T-cell (primary cell): Measurements from ENCODE around the gene TIPARP. TPM values are rescaled to one million over a fixed set of nuclear protein-coding genes. Genes with fewer than 3 reads are reported as not detected.
"Not testable (repeated sequence)": the region's sequence is repeated elsewhere in the genome, so short reads cannot be mapped to it uniquely, and the experiment has no call there.

Experiments
- ATAC-seq, 4 experiments: fragments of 200-7000 bp in 3 of 4; fragments of 150-1000 bp in 1 of 4; cut with Tn5 transposase; replicated peaks in 1 of 4; 1 replicate in 3 of 4; 2 replicates in 1 of 4; pipeline ENCODE4 v1.10.0; 2021; ENCODE audit warnings: moderate library complexity in 3 of 4, mild to moderate bottlenecking in 2 of 4, moderate number of reproducible peaks in 1 of 4
- CTCF ChIA-PET, 2 donors: fragments of 300-600 bp; sonication (Branson Sonifier 250); formaldehyde crosslinking; loops; one replicate each; lab custom pipeline; 2022; ENCODE audit warnings: antibody characterized with exemption in 2 of 2; lab: Charles Lee
- POLR2A ChIA-PET, 2 donors: fragments of 300-600 bp; sonication (Branson Sonifier 250); formaldehyde crosslinking; loops; one replicate each; lab custom pipeline; 2022; ENCODE audit warnings: antibody characterized with exemption in 2 of 2; lab: Charles Lee
- DNase-seq, 35 experiments: peaks; one replicate each; pipeline versions ENCODE4 v3.0.0 to v3.0.0-alpha.2; 2013 to 2023
- H3K27ac ChIP-seq: one replicate; pipeline ENCODE4 v1.5.1; 2013; ENCODE audit warnings: low read length
- H3K27me3 ChIP-seq, 2 experiments: replicated peaks in 1 of 2; 1 replicate in 1 of 2; 2 replicates in 1 of 2; pipeline versions ENCODE4 v1.6.1 to v1.7.0; 2013; ENCODE audit warnings: low read length in 1 of 2, mixed read lengths in 1 of 2; ENCODE audit not compliant: control insufficient read depth in 2 of 2, insufficient read depth in 2 of 2; ENCODE audit errors: extremely low read depth in 1 of 2
- H3K36me3 ChIP-seq, 2 donors: 1 replicate in 1 of 2; 2 replicates in 1 of 2; pipeline versions ENCODE4 v1.6.1 to v1.7.0; 2013; ENCODE audit warnings: low read length in 1 of 2; ENCODE audit not compliant: control insufficient read depth in 2 of 2, insufficient read depth in 1 of 2; ENCODE audit errors: extremely low read depth in 1 of 2
- H3K4me1 ChIP-seq, 2 experiments: 1 replicate in 1 of 2; 2 replicates in 1 of 2; pipeline versions ENCODE4 v1.6.1 to v1.7.0; 2013; ENCODE audit warnings: low read length in 2 of 2, mixed read lengths in 1 of 2; ENCODE audit not compliant: insufficient read depth in 2 of 2, control insufficient read depth in 1 of 2; ENCODE audit errors: extremely low read depth in 1 of 2
- H3K4me3 ChIP-seq, 2 donors: 1 replicate in 1 of 2; 2 replicates in 1 of 2; pipeline versions ENCODE4 v1.5.1 to v1.7.0; 2013; ENCODE audit warnings: mild to moderate bottlenecking in 2 of 2, low read length in 1 of 2, moderate library complexity in 1 of 2; ENCODE audit not compliant: control insufficient read depth in 1 of 2; ENCODE audit errors: extremely low read depth in 1 of 2
- H3K9me3 ChIP-seq: 2 replicates; pipeline ENCODE4 v1.7.0; 2013
- H3K27ac Mint-ChIP-seq, 2 donors: one replicate each; pipeline ENCODE4 v1.8.0; 2020 to 2021; ENCODE audit warnings: mild to moderate bottlenecking in 2 of 2, mixed read lengths in 2 of 2
- H3K27me3 Mint-ChIP-seq, 2 donors: one replicate each; pipeline ENCODE4 v1.8.0; 2021 to 2022; ENCODE audit warnings: mixed read lengths in 2 of 2
- H3K36me3 Mint-ChIP-seq: one replicate; pipeline ENCODE4 v1.8.0; 2021; ENCODE audit warnings: mixed read lengths
- H3K4me1 Mint-ChIP-seq, 3 donors: one replicate each; pipeline ENCODE4 v1.8.0; 2020 to 2022; ENCODE audit warnings: mixed read lengths in 3 of 3, mild to moderate bottlenecking in 1 of 3
- H3K4me3 Mint-ChIP-seq, 3 donors: one replicate each; pipeline ENCODE4 v1.8.0; 2020 to 2022; ENCODE audit warnings: mild to moderate bottlenecking in 3 of 3, mixed read lengths in 3 of 3, moderate library complexity in 3 of 3
- H3K9me3 Mint-ChIP-seq, 3 donors: one replicate each; pipeline ENCODE4 v1.8.0; 2020 to 2022; ENCODE audit warnings: mixed read lengths in 3 of 3
- WGBS: methylation state at CpG from one replicate; pipeline ENCODE4 v1.1.5; 2013; ENCODE audit warnings: missing lambda C conversion rate; ENCODE audit not compliant: insufficient coverage; 5-methylcytosine and 5-hydroxymethylcytosine counted together
- total RNA-seq, 35 experiments: library from RNA in 6 of 35; stranded (reverse) in 6 of 35; fragments of 120-200 nt in 1 of 35; gene quantifications; one replicate each; pipeline versions ENCODE4 v1.2.1 to v1.2.4 and lab custom pipeline; 2013 to 2026

The TIPARP gene
- total RNA-seq, 5 donors from 2014 or later (not counting 1 experiment from before 2014, with no cell fraction given) = 78.8 to 124 (median 110) TPM

- peaks cover 0 to 23% (median 10%) of the 10 kb centered on the region in 3 donors for H3K4me1 Mint-ChIP-seq
- H3K36me3 Mint-ChIP-seq = peaks cover 72% of the 10 kb centered on the region
- H3K27me3 Mint-ChIP-seq = no peaks in the 10 kb centered on the region
- DNase-seq = no peak
- H3K9me3 Mint-ChIP-seq = no peaks in the 10 kb centered on the region
- WGBS = 100% methylated on average over 3 of the region's 4 CpGs
- no peaks in the 10 kb centered on the region for H3K9me3 ChIP-seq
- no peak overlapping the region for H3K4me3 ChIP-seq
- CTCF ChIA-PET = no interaction called here
- no peak overlapping the region for H3K27ac ChIP-seq
- H3K4me1 ChIP-seq = no peaks in the 10 kb centered on the region
- no peaks in the 10 kb centered on the region for H3K27me3 ChIP-seq
- H3K36me3 ChIP-seq = peaks cover 4 to 49% of the 10 kb centered on the region in 2 donors
- H3K27ac Mint-ChIP-seq = no peak overlapping the region
- H3K4me3 Mint-ChIP-seq = no peak overlapping the region
- POLR2A ChIA-PET = interaction anchor here in 1 of 2 donors (0.6 kb wide), 1 partner anchor 385 kb away, joined by 3 read pairs; no protein-coding TSS in a partner anchor
- no peak for ATAC-seq
Measured at GRCh38 chr3:156704370-156705036, 30.1 kb downstream of the TIPARP start.

- ChIA-PET CTCF (no interaction called here), POLR2A (interaction anchor here in 1 of 2 donors (0.8 kb wide), 1 partner anchor 21 kb away, joined by 5 read pairs; no protein-coding TSS in a partner anchor)
- peaks cover 72% of the 10 kb centered on the region for H3K36me3 Mint-ChIP-seq
- H3K9me3 ChIP-seq = no peaks in the 10 kb centered on the region
- DNase-seq = no peak
- no peaks in the 10 kb centered on the region for H3K27me3 Mint-ChIP-seq
- no peak overlapping the region for H3K4me3 Mint-ChIP-seq
- peak overlapping the region in 1 of 2 donors; percentile 34 for H3K27ac Mint-ChIP-seq
- no peaks in the 10 kb centered on the region for H3K9me3 Mint-ChIP-seq
- H3K27ac ChIP-seq = no peak overlapping the region
- H3K4me1 Mint-ChIP-seq = peaks cover 0 to 20% (median 11%) of the 10 kb centered on the region in 3 donors
- peaks cover 4 to 49% of the 10 kb centered on the region in 2 donors for H3K36me3 ChIP-seq
- ATAC-seq = no peak
- no CpG with 5 or more reads among the region's 3 CpGs for WGBS
- no peak overlapping the region for H3K4me3 ChIP-seq
- H3K27me3 ChIP-seq = no peaks in the 10 kb centered on the region
- no peaks in the 10 kb centered on the region for H3K4me1 ChIP-seq
Measured at GRCh38 chr3:156705761-156706616, 31.6 kb downstream of the TIPARP start.

- H3K9me3 Mint-ChIP-seq = no peaks in the 10 kb centered on the region
- no peaks in the 10 kb centered on the region for H3K27me3 Mint-ChIP-seq
- Histone ChIP-seq H3K27me3 (no peaks in the 10 kb centered on the region), H3K9me3 (no peaks in the 10 kb centered on the region), H3K4me1 (no peaks in the 10 kb centered on the region), H3K36me3 (peaks cover 4 to 35% of the 10 kb centered on the region in 2 donors), H3K4me3 (no peak overlapping the region), H3K27ac (no peak overlapping the region)
- CTCF ChIA-PET = interaction anchor here in 1 of 2 donors (0.6 kb wide), 1 partner anchor 559 kb away, joined by 3 read pairs; no protein-coding TSS in a partner anchor
- no peak overlapping the region for H3K4me3 Mint-ChIP-seq
- peaks cover 0 to 14% (median 11%) of the 10 kb centered on the region in 3 donors for H3K4me1 Mint-ChIP-seq
- H3K27ac Mint-ChIP-seq = no peak overlapping the region
- WGBS = 96% methylated on average over 7 of the region's 7 CpGs
- no peak for DNase-seq
- POLR2A ChIA-PET = interaction anchor here in 1 of 2 donors (0.6 kb wide), 1 partner anchor 411 kb away, joined by 3 read pairs; no protein-coding TSS in a partner anchor
- no peak for ATAC-seq
- H3K36me3 Mint-ChIP-seq = peaks cover 60% of the 10 kb centered on the region
Measured at GRCh38 chr3:156707588-156707987, 33.2 kb downstream of the TIPARP start.

GRCh38 chr3:156710429-156710828 lies 36.0 kb downstream of the TIPARP start:
- H3K27me3 ChIP-seq = no peaks in the 10 kb centered on the region
- DNase-seq (no peak), ATAC-seq (no peak)
- H3K27me3 Mint-ChIP-seq = no peaks in the 10 kb centered on the region
- CTCF ChIA-PET = interaction anchor here (0.6 to 2.0 kb wide), 2 partner anchors 27 to 561 kb away, joined by 3 to 5 read pairs; no protein-coding TSS in a partner anchor
- H3K9me3 Mint-ChIP-seq = no peaks in the 10 kb centered on the region
- H3K4me1 Mint-ChIP-seq = peaks cover 0 to 8% (median 6%) of the 10 kb centered on the region in 3 donors
- no peak overlapping the region for H3K4me3 ChIP-seq
- H3K4me1 ChIP-seq = no peaks in the 10 kb centered on the region
- WGBS = no CpG with 5 or more reads among the region's 1 CpG
- H3K36me3 ChIP-seq = peaks cover 4 to 10% of the 10 kb centered on the region in 2 donors
- H3K27ac Mint-ChIP-seq = no peak overlapping the region
- H3K27ac ChIP-seq = no peak overlapping the region
- H3K36me3 Mint-ChIP-seq = peaks cover 48% of the 10 kb centered on the region
- H3K9me3 ChIP-seq = no peaks in the 10 kb centered on the region
- POLR2A ChIA-PET = interaction anchor here (0.6 to 1.2 kb wide), 3 partner anchors 18 to 531 kb away, joined by 3 to 4 read pairs (median 3); partner anchors contain the start of gene CCNL1 (in 1 of the 2)
- no peak overlapping the region for H3K4me3 Mint-ChIP-seq

GRCh38 chr3:156711113-156711512 lies 36.7 kb downstream of the TIPARP start:
- no peaks in the 10 kb centered on the region for H3K9me3 ChIP-seq
- DNase-seq = no peak
- no peak overlapping the region for H3K27ac ChIP-seq
- Mint-ChIP-seq H3K27ac (no peak overlapping the region), H3K4me1 (peaks cover 0 to 8% (median 6%) of the 10 kb centered on the region in 3 donors), H3K4me3 (no peak overlapping the region), H3K36me3 (peaks cover 43% of the 10 kb centered on the region), H3K9me3 (no peaks in the 10 kb centered on the region), H3K27me3 (no peaks in the 10 kb centered on the region)
- POLR2A ChIA-PET = interaction anchor here (0.7 to 1.2 kb wide), 3 partner anchors 17 to 449 kb away, joined by 3 to 4 read pairs (median 3); partner anchors contain the start of gene CCNL1 (in 1 of the 2)
- no peaks in the 10 kb centered on the region for H3K27me3 ChIP-seq
- CTCF ChIA-PET = interaction anchor here (0.6 to 2.0 kb wide), 3 partner anchors 9 to 28 kb away, joined by 3 to 5 read pairs (median 4); no protein-coding TSS in a partner anchor
- no peak overlapping the region for H3K4me3 ChIP-seq
- no CpG with 5 or more reads among the region's 1 CpG for WGBS
- peaks cover 3 to 4% of the 10 kb centered on the region in 2 donors for H3K36me3 ChIP-seq
- no peak for ATAC-seq
- no peaks in the 10 kb centered on the region for H3K4me1 ChIP-seq

- H3K36me3 Mint-ChIP-seq = peaks cover 37% of the 10 kb centered on the region
- H3K27ac ChIP-seq, H3K4me1 ChIP-seq, CTCF ChIA-PET, H3K27ac Mint-ChIP-seq, POLR2A ChIA-PET, H3K4me3 ChIP-seq, H3K9me3 ChIP-seq, H3K4me3 Mint-ChIP-seq, H3K9me3 Mint-ChIP-seq, H3K27me3 ChIP-seq, DNase-seq, H3K4me1 Mint-ChIP-seq, H3K36me3 ChIP-seq, H3K27me3 Mint-ChIP-seq: not testable (repeated sequence)
- WGBS = no CpG with 5 or more reads among the region's 4 CpGs
- ATAC-seq = peak in 2 of 4 experiments; percentile 55 to 62
Measured at GRCh38 chr3:156711944-156712343, 37.6 kb downstream of the TIPARP start.
